GM10266 (cell line): Measurements from ENCODE around the gene ARSB.

ENCODE experiments used
- DNase-seq: peaks from one replicate; pipeline ENCODE4 v3.0.0; 2012; ENCODE audit errors: extremely low spot score
- TF ChIP-seq, protein P1 (sequence below): IDR thresholded peaks from 2 replicates; pipeline ENCODE4 v1.5.1; 2012; ENCODE audit warnings: mild to moderate bottlenecking, low read depth; ENCODE audit not compliant: control insufficient read depth, insufficient read depth; ENCODE audit errors: missing control alignments

Gene ARSB

DNA sequence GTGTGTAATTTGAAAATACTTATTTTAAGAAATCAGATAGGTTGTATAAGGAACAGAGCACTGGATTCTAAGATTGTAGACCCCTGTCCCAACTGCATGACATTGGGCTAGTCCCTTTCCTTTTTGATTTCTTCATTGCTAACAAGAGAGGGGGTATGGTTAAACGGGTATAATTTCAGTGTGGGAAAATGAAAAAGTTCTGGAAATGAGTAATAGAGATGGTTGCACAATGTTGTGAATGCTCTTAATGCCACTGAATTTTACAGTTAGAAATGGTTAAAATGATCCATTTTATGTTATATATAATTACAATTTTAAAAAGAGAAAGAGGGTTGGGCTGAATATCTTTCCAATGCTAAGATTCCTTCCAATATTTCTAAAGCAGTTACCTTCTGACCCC lies 233.2 kb downstream of the ARSB start:
- TF ChIP-seq, protein P1, sequence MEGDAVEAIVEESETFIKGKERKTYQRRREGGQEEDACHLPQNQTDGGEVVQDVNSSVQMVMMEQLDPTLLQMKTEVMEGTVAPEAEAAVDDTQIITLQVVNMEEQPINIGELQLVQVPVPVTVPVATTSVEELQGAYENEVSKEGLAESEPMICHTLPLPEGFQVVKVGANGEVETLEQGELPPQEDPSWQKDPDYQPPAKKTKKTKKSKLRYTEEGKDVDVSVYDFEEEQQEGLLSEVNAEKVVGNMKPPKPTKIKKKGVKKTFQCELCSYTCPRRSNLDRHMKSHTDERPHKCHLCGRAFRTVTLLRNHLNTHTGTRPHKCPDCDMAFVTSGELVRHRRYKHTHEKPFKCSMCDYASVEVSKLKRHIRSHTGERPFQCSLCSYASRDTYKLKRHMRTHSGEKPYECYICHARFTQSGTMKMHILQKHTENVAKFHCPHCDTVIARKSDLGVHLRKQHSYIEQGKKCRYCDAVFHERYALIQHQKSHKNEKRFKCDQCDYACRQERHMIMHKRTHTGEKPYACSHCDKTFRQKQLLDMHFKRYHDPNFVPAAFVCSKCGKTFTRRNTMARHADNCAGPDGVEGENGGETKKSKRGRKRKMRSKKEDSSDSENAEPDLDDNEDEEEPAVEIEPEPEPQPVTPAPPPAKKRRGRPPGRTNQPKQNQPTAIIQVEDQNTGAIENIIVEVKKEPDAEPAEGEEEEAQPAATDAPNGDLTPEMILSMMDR, result no peak
- no peak for DNase-seq

DNA sequence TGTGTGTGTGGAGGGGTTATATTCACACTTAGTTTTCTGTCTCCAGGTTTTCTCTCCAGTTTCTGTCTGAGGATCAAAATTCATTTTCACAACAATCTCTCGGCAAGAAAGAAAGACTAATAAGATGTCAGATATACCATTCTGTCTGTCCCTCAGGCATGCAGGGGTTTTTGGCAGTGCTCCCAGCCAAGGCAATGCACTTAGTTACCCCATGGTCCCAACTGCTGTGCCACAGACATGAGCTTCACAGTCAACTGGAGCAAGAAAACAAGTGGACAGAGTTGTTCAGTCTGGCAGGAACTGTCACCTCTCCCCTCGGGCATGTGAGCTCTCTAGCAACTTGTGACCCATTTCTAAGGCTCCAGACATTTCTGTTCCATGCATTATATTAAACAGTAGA lies 234.8 kb downstream of the ARSB start:
- DNase-seq, result no peak
- TF ChIP-seq, protein P1, result no peak

GRCh38 chr5:78747705-78748359 lies 237.3 kb downstream of the ARSB start:
- DNase-seq, result no peak
- TF ChIP-seq, protein P1, result no peak

GRCh38 chr5:78747055-78747454 lies 238.1 kb downstream of the ARSB start:
- TF ChIP-seq, protein P1, result no peak
- no peak for DNase-seq

- no peak for DNase-seq
Observed at GRCh38 chr5:78746021-78746770, 238.9 kb downstream of the ARSB start.

DNA sequence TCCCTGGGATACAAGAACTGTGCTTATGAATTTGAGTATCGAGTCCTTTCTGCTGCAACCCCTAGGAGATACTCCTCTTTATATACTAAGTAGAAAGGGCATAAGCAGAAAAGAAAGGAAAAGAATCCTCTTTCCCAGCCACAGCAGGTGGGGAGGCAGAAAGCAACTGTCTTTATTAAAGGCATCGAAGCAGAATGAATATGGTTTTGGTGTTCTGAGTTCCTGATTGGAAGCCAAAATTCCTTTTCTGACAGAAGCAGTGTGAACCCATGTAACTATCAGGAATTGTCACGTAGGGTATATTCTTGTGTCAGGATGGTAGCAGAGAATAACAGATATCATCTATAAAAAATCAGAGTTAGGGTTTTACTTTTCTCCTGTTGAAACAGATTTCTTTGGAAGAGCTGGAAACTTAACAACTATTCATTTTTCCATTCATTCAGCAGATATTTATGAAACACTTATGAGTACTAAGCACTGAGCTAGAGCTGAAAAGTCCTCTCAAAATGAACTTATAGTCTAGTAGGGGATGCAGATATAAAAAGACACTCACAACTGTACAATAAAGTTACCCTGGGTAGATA lies 240.1 kb downstream of the ARSB start:
- DNase-seq, result no peak
- TF ChIP-seq, protein P1, result no peak

More at GRCh38 chr5:78746021-78746770, 238.9 kb downstream of the ARSB start:
- TF ChIP-seq, protein P1, result no peak

DNA sequence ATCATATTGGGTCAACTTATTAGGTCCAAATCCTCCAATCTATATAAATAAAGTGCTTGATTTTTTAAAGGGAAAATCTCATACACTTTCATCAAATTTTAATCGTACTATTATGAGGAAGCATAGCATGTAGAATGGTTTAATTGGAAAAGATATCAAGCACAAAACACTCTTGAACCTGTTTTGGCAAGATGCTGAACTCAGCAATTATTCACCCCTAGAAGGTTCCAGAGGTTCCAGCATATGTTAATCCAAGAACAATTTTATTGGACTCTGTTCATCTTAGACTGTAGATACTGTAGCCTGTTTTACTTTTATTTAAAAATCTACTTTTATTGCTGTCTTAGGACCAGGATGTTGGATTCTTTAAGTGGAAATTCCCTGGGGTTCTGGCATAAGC lies 244.1 kb downstream of the ARSB start:
- DNase-seq, result no peak
- TF ChIP-seq, protein P1, result no peak
